Upper lobe of left lung (tissue), 6 donors: ENCODE data around the gene CLIP1. TPM values are rescaled to one million over a fixed set of nuclear protein-coding genes. Genes with fewer than 3 reads are reported as not detected.

Experiments
- ATAC-seq, 2 donors: fragments of 200-7000 bp; cut with Tn5 transposase; one replicate each; pipeline ENCODE4 v1.9.1; 2022; ENCODE audit warnings: mild to moderate bottlenecking in 2 of 2, moderate library complexity in 2 of 2; ENCODE audit not compliant: low FRiP score in 2 of 2
- DNase-seq, 2 donors: peaks; one replicate each; pipeline ENCODE4 v3.0.0-alpha.2; 2019 to 2020
- H3K27ac ChIP-seq, 4 donors: fragments of 200-600 bp; sonication (generic); one replicate each; pipeline ENCODE4 v1.5.1; 2016 to 2019
- H3K27me3 ChIP-seq, 4 donors: fragments of 200-600 bp; sonication (generic); one replicate each; pipeline ENCODE4 v1.5.1; 2017 to 2019
- H3K36me3 ChIP-seq, 4 donors: fragments of 200-600 bp; sonication (generic); one replicate each; pipeline ENCODE4 v1.5.1; 2016 to 2019
- H3K4me1 ChIP-seq, 4 donors: fragments of 200-600 bp; sonication (generic); one replicate each; pipeline ENCODE4 v1.5.1; 2018 to 2019
- H3K4me3 ChIP-seq, 4 donors: fragments of 200-600 bp; sonication (generic); one replicate each; pipeline ENCODE4 v1.5.1; 2017 to 2019; ENCODE audit warnings: mild to moderate bottlenecking in 2 of 4, moderate library complexity in 1 of 4
- H3K9me3 ChIP-seq, 4 donors: fragments of 200-600 bp; sonication (generic); one replicate each; pipeline ENCODE4 v1.5.1; 2018 to 2019
- EP300 ChIP-seq, 4 donors: sonication (generic); formaldehyde crosslinking; IDR thresholded peaks; one replicate each; pipeline ENCODE4 v1.5.1; 2017; ENCODE audit warnings: antibody characterized with exemption in 4 of 4, control low read depth in 2 of 4
- POLR2A ChIP-seq, 4 donors: fragments of 450-650 bp; IDR thresholded peaks; one replicate each; pipeline ENCODE4 v1.5.1; 2016 to 2017; ENCODE audit warnings: antibody characterized with exemption in 4 of 4, mild to moderate bottlenecking in 2 of 4
- POLR2AphosphoS5 ChIP-seq, 2 donors: sonication (generic); formaldehyde crosslinking; IDR thresholded peaks; one replicate each; pipeline ENCODE4 v1.5.1; 2017; ENCODE audit warnings: antibody characterized with exemption in 2 of 2
- WGBS, 2 donors: methylation state at CpG; one replicate each; pipeline ENCODE4 v1.1.5; 2017 to 2018; 5-methylcytosine and 5-hydroxymethylcytosine counted together
- total RNA-seq, 6 donors: library from RNA; depleted of rRNA in 4 of 6; stranded (reverse); fragments of >200 nt in 4 of 6; gene quantifications; one replicate each; pipeline versions ENCODE4 v1.1.0 to v1.2.1, GENCODE V29; 2016 to 2021
- TF ChIP-seq, protein P1 (sequence below), 6 experiments: fragments of 450-650 bp in 4 of 6; fragments of 200-600 bp in 2 of 6; sonication (generic) in 2 of 6; IDR thresholded peaks; one replicate each; pipeline ENCODE4 v1.5.1; 2016 to 2019; ENCODE audit warnings: antibody characterized with exemption in 6 of 6
- donor health status: DM: no; HTN: no; CAD: no; lungs with moderate emphysema.
- donor health status: DM: no; HTN: yes; CAD: no; lungs with severe emphysema.

The CLIP1 gene
- total RNA-seq, 6 donors from 2014 or later, result 78.4 to 152 (median 104) TPM

DNA sequence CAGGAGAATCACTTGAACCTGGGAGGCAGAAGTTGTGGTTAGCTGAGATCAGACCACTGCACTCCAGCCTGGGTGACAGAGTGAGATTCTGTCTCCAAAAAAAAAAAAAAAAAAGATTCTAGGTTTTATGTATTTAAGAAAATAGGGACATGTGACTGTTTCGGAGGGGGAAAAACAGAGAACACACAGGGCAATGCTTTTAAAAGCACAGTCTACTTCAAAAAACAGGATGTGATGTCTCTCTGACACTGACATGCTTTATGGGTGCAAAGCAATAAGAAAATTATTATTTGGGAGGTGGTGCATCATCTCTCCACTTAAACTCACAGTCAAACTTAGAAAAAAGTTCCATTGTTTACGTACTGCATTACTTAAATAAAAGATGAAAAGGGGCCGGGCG is 28.7 kb downstream of the CLIP1 start:
- 87 to 90% methylated on average over 4 of the region's 4 CpGs for WGBS, 2 donors
- no peak overlapping the region for H3K4me3 ChIP-seq
- H3K4me1 ChIP-seq, result no peaks in the 10 kb centered on the region
- ATAC-seq (no peak), DNase-seq (no peak)
- TF ChIP-seq, protein P1, sequence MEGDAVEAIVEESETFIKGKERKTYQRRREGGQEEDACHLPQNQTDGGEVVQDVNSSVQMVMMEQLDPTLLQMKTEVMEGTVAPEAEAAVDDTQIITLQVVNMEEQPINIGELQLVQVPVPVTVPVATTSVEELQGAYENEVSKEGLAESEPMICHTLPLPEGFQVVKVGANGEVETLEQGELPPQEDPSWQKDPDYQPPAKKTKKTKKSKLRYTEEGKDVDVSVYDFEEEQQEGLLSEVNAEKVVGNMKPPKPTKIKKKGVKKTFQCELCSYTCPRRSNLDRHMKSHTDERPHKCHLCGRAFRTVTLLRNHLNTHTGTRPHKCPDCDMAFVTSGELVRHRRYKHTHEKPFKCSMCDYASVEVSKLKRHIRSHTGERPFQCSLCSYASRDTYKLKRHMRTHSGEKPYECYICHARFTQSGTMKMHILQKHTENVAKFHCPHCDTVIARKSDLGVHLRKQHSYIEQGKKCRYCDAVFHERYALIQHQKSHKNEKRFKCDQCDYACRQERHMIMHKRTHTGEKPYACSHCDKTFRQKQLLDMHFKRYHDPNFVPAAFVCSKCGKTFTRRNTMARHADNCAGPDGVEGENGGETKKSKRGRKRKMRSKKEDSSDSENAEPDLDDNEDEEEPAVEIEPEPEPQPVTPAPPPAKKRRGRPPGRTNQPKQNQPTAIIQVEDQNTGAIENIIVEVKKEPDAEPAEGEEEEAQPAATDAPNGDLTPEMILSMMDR (IDR thresholded peaks at IDR 0.05), result no peak
- TF ChIP-seq POLR2AphosphoS5 (IDR thresholded peaks at IDR 0.05), result no peak
- TF ChIP-seq EP300 (IDR thresholded peaks at IDR 0.05), result no peak
- TF ChIP-seq POLR2A (IDR thresholded peaks at IDR 0.05), result no peak
- no peak overlapping the region for H3K27ac ChIP-seq
- no peaks in the 10 kb centered on the region for H3K36me3 ChIP-seq
- no peaks in the 10 kb centered on the region for H3K27me3 ChIP-seq
- H3K9me3 ChIP-seq, result no peaks in the 10 kb centered on the region

DNA sequence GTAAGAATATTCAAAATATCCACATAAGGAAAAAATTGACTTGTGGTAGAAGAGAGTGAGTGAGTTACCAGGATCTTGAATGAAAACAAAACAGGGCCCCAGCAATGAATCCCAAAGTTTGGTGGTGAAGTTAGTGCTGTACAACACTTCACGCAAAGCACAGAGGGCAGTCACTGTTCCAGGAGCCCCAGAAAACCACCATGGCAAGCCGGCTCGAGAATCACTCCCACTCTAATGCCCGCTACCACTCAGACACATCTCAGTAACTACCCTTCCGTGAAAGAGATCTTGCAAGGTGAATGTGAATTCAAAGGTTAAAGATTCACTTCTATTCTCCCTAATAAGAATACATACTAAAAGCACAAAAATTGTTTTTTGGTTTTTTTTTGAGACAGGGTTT is 30.1 kb downstream of the CLIP1 start:
- TF ChIP-seq POLR2A (IDR thresholded peaks at IDR 0.05) (no peak), EP300 (IDR thresholded peaks at IDR 0.05) (no peak), POLR2AphosphoS5 (IDR thresholded peaks at IDR 0.05) (no peak)
- TF ChIP-seq, protein P1 (IDR thresholded peaks at IDR 0.05), result no peak
- Histone ChIP-seq H3K4me1 (no peaks in the 10 kb centered on the region), H3K27ac (no peak overlapping the region)

DNA sequence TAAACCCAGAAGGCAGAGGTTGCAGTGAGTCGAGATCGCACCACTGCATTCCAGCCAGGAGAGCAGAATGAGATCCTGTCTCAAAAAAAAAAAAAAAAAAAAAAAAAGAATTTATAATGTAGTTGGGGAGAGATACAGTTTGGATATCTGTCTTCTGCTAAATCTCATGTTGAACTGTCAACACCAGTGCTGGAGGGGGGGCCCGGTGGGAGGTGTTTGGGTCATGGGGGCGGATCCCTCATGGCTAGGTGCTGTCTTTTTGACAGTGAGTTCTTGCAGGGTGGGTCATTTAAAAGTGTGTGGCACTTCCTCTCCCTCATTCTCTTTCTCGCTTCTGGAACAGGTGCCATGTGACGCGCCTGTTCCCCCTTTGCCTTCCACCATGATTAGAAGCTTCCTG is 32.8 kb downstream of the CLIP1 start:
- 93 to 96% methylated on average over 7 of the region's 7 CpGs for WGBS, 2 donors
- no peaks in the 10 kb centered on the region for H3K9me3 ChIP-seq
- no peaks in the 10 kb centered on the region for H3K4me1 ChIP-seq
- H3K27ac ChIP-seq, result no peak overlapping the region
- no peaks in the 10 kb centered on the region for H3K36me3 ChIP-seq
- H3K4me3 ChIP-seq, result no peak overlapping the region
- TF ChIP-seq POLR2AphosphoS5 (IDR thresholded peaks at IDR 0.05) (no peak), POLR2A (IDR thresholded peaks at IDR 0.05) (no peak), EP300 (IDR thresholded peaks at IDR 0.05) (no peak)
- TF ChIP-seq, protein P1 (IDR thresholded peaks at IDR 0.05), result no peak
- DNase-seq (no peak), ATAC-seq (no peak)
- H3K27me3 ChIP-seq, result no peaks in the 10 kb centered on the region

More for the DNA sequence above, 30.1 kb downstream of the CLIP1 start:
- no peaks in the 10 kb centered on the region for H3K36me3 ChIP-seq
- H3K9me3 ChIP-seq, result no peaks in the 10 kb centered on the region
- H3K4me3 ChIP-seq, result no peak overlapping the region
- no peak for DNase-seq
- no peak for ATAC-seq
- H3K27me3 ChIP-seq, result no peaks in the 10 kb centered on the region
- 99% methylated on average over 5 of the region's 5 CpGs for WGBS, 2 donors

DNA sequence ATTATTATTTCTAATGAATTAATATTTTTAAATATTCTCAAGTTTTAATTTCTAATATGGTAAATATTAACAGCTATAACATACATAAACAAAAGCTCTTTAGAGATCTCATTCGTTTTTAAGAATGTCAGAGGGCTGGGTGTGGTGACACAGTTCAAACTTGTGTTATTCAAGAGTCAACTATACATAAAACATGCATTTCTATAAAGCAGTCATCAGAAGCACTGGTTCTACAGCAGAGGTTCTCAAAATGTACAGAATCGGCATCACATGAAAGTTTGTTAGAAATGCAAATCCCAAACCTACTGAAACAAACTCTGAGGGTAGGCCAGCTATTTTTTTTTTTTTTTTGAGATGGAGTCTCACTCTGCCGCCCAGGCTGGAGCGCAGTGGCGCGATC is 34.6 kb downstream of the CLIP1 start:
- Histone ChIP-seq H3K27ac (no peak overlapping the region), H3K4me3 (no peak overlapping the region), H3K9me3 (no peaks in the 10 kb centered on the region), H3K36me3 (no peaks in the 10 kb centered on the region), H3K4me1 (no peaks in the 10 kb centered on the region), H3K27me3 (no peaks in the 10 kb centered on the region)
- TF ChIP-seq POLR2A (IDR thresholded peaks at IDR 0.05) (no peak), EP300 (IDR thresholded peaks at IDR 0.05) (no peak), POLR2AphosphoS5 (IDR thresholded peaks at IDR 0.05) (no peak)
- no peak for ATAC-seq
- WGBS, 2 donors, result 90 to 91% methylated on average over 6 of the region's 6 CpGs
- DNase-seq, result no peak

DNA sequence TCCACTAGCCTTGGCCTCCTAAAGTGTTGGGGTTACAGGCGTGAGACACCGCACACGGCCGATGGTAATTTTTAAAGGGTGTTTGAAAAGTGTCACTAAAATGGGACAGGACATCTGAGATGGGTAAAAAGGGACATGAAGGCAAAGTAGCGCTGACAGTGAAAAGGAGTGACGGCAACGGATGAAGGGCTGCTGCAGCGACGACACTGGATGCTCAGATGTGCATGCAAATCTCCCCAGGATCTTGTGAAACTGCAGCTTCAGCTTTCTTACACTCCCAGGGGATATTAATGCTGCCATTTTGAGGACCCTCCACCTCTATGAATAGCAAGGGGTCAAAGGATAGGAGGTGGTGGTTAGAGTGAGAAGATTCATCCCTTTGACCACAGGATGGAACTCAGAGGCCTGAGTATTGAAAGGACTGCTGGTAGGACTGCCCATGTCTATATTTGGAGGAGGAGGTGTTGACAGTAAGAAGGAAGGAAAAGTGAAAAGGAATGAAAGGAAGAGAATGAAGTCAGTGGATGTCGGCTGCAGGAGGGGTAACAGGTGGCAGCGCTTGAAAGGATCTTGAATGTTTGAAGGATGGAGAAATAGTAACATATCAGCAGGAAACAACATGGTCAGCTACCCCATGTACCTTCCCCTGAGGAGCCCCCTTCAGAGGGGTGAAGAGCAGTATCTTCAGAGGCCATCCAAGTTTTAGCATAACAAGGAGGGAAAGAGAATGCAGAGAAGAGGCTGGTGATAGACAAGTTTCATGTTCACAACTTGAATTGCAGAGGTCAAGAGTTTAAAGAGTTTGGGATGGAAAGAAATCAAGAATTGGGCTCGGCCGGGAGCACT is 37.1 kb downstream of the CLIP1 start:
- no peak overlapping the region for H3K4me3 ChIP-seq
- H3K9me3 ChIP-seq, result no peaks in the 10 kb centered on the region
- no peaks in the 10 kb centered on the region for H3K27me3 ChIP-seq
- no peak for DNase-seq
- no peaks in the 10 kb centered on the region for H3K4me1 ChIP-seq
- no peak overlapping the region for H3K27ac ChIP-seq
- peaks cover 0 to 11% (median 8%) of the 10 kb centered on the region in 4 donors for H3K36me3 ChIP-seq
- ATAC-seq, result no peak
- TF ChIP-seq POLR2AphosphoS5 (IDR thresholded peaks at IDR 0.05), result no peak
- TF ChIP-seq, protein P1 (IDR thresholded peaks at IDR 0.05), result no peak
- 85 to 88% methylated on average over 13 of the region's 13 CpGs for WGBS, 2 donors
